AG09309 (cell line): ENCODE results near the gene GALNT18.

Experiments
- DNase-seq: peaks from one replicate; pipeline ENCODE4 v3.0.0-alpha.2; 2010; ENCODE audit warnings: low read depth
- H3K4me3 ChIP-seq: 2 replicates; pipeline ENCODE4 v1.5.1; 2011; ENCODE audit warnings: mild to moderate bottlenecking, low read depth, low read length, moderate library complexity; ENCODE audit not compliant: control insufficient read depth
- CTCF ChIP-seq: IDR thresholded peaks from 2 replicates; pipeline ENCODE4 v1.5.1; 2011; ENCODE audit warnings: mild to moderate bottlenecking, low read depth, low read length, inconsistent platforms; ENCODE audit not compliant: insufficient read depth, control insufficient read depth; ENCODE audit errors: missing control alignments

Gene GALNT18

GRCh38 chr11:11579012-11579988, 42.5 kb downstream of the GALNT18 start:
- no peak for DNase-seq
- TF ChIP-seq CTCF, result no peak
- no peak overlapping the region for H3K4me3 ChIP-seq

- TF ChIP-seq CTCF, result no peak
- no peak overlapping the region for H3K4me3 ChIP-seq
- DNase-seq, result no peak
Measured at GRCh38 chr11:11577932-11578911, 43.6 kb downstream of the GALNT18 start.

- TF ChIP-seq CTCF, result no peak
- H3K4me3 ChIP-seq, result no peak overlapping the region
- DNase-seq, result no peak
Measured at GRCh38 chr11:11577251-11577855, 44.5 kb downstream of the GALNT18 start.

- H3K4me3 ChIP-seq, result no peak overlapping the region
- no peak for TF ChIP-seq CTCF
- no peak for DNase-seq
Measured at GRCh38 chr11:11574373-11575287, 47.2 kb downstream of the GALNT18 start.

GRCh38 chr11:11572386-11572785, 49.4 kb downstream of the GALNT18 start:
- H3K4me3 ChIP-seq, result no peak overlapping the region
- no peak for DNase-seq
- TF ChIP-seq CTCF, result no peak

- DNase-seq, result no peak
- H3K4me3 ChIP-seq, result no peak overlapping the region
- no peak for TF ChIP-seq CTCF
Measured at GRCh38 chr11:11571893-11572292, 49.9 kb downstream of the GALNT18 start.
